ENCODE results near the gene TRPC1.
"Not testable (repeated sequence)": the region's sequence is repeated elsewhere in the genome, so short reads cannot be mapped to it uniquely, and the experiment has no call there.

The TRPC1 gene

GRCh38 chr3:142752605-142753004 lies 28.8 kb downstream of the TRPC1 start:
- not testable (repeated sequence) for DNase-seq (ENCODE audit: low read depth)

- no peak for DNase-seq (ENCODE audit: low read depth)
Observed at GRCh38 chr3:142754494-142754893, 30.7 kb downstream of the TRPC1 start.

GRCh38 chr3:142768338-142768737 lies 44.5 kb downstream of the TRPC1 start:
- no peak for DNase-seq (ENCODE audit: low read depth)

- DNase-seq (ENCODE audit: low read depth): no peak
Observed at GRCh38 chr3:142777927-142778326, 54.1 kb downstream of the TRPC1 start.

GRCh38 chr3:142778541-142778940 lies 54.7 kb downstream of the TRPC1 start:
- DNase-seq (ENCODE audit: low read depth): no peak

GRCh38 chr3:142779591-142779990 lies 55.8 kb downstream of the TRPC1 start:
- no peak for DNase-seq (ENCODE audit: low read depth)

GRCh38 chr3:142782616-142783015 lies 58.8 kb downstream of the TRPC1 start:
- DNase-seq (ENCODE audit: low read depth): no peak

- DNase-seq (ENCODE audit: low read depth): no peak
Observed at GRCh38 chr3:142784228-142784627, 60.4 kb downstream of the TRPC1 start.

GRCh38 chr3:142785996-142786395 lies 62.2 kb downstream of the TRPC1 start:
- no peak for DNase-seq (ENCODE audit: low read depth)

GRCh38 chr3:142787719-142788118 lies 63.9 kb downstream of the TRPC1 start:
- no peak for DNase-seq (ENCODE audit: low read depth)

GRCh38 chr3:142794508-142794907 lies 70.7 kb downstream of the TRPC1 start:
- DNase-seq (ENCODE audit: low read depth): no peak

- DNase-seq (ENCODE audit: low read depth): no peak
Observed at GRCh38 chr3:142795332-142795731, 71.5 kb downstream of the TRPC1 start.

GRCh38 chr3:142796823-142797222 lies 73.0 kb downstream of the TRPC1 start:
- DNase-seq (ENCODE audit: low read depth): no peak

- no peak for DNase-seq (ENCODE audit: low read depth)
Observed at GRCh38 chr3:142801746-142802145, 77.9 kb downstream of the TRPC1 start.

GRCh38 chr3:142802891-142803290 lies 79.1 kb downstream of the TRPC1 start:
- DNase-seq (ENCODE audit: low read depth): no peak

GRCh38 chr3:142808103-142808917 lies 84.5 kb downstream of the TRPC1 start:
- peak; percentile 27 for DNase-seq (ENCODE audit: low read depth)

GRCh38 chr3:142809259-142809658 lies 85.4 kb downstream of the TRPC1 start:
- DNase-seq (ENCODE audit: low read depth): no peak

- DNase-seq (ENCODE audit: low read depth): no peak
Observed at GRCh38 chr3:142815803-142816202, 92.0 kb downstream of the TRPC1 start.

GRCh38 chr3:142817356-142817755 lies 93.5 kb downstream of the TRPC1 start:
- DNase-seq (ENCODE audit: low read depth): no peak

GRCh38 chr3:142817897-142818296 lies 94.1 kb downstream of the TRPC1 start:
- DNase-seq (ENCODE audit: low read depth): no peak

GRCh38 chr3:142818651-142819050 lies 94.8 kb downstream of the TRPC1 start:
- DNase-seq (ENCODE audit: low read depth): no peak

- DNase-seq (ENCODE audit: low read depth): no peak
Observed at GRCh38 chr3:142819179-142819578, 95.3 kb downstream of the TRPC1 start.

- DNase-seq (ENCODE audit: low read depth): peak; percentile 77
Observed at GRCh38 chr3:142828703-142829305, 105.0 kb downstream of the TRPC1 start.

GRCh38 chr3:142837526-142837925 lies 113.7 kb downstream of the TRPC1 start:
- DNase-seq (ENCODE audit: low read depth): no peak

Measured in fibroblast of the conjunctiva (primary cell).